Mesenteric fat pad (tissue), 1 donor: ENCODE data around the gene ZNF561. TPM values are rescaled to one million over a fixed set of nuclear protein-coding genes. Genes with fewer than 3 reads are reported as not detected.
"Not testable (repeated sequence)": the region's sequence is repeated elsewhere in the genome, so short reads cannot be mapped to it uniquely, and the experiment has no call there.

Experiments used
- DNase-seq: peaks from one replicate; pipeline ENCODE4 v3.0.0-alpha.2; 2020; ENCODE audit warnings: low spot score
- total RNA-seq: library from RNA; stranded (reverse); fragmentation: NEBNext Ultra II Directional; extraction: Animal tissue kit (Norgen Biotek cat#: 25700); gene quantifications from one replicate; pipeline ENCODE4 v1.2.1, GENCODE V29; 2021
- donor health status: DM: yes; HTN: yes; CAD: no.

The ZNF561 gene
- total RNA-seq, 1 donor from 2014 or later, result 21.3 TPM

- DNase-seq, result not testable (repeated sequence)
Observed at GRCh38 chr19:9582081-9582725, 38.8 kb downstream of the ZNF561 start.

GRCh38 chr19:9580728-9581127 lies 40.3 kb downstream of the ZNF561 start:
- no peak for DNase-seq

GRCh38 chr19:9570255-9570654 lies 50.8 kb downstream of the ZNF561 start:
- DNase-seq, result no peak

- no peak for DNase-seq
Observed at GRCh38 chr19:9566729-9567128, 54.3 kb downstream of the ZNF561 start.

- no peak for DNase-seq
Observed at GRCh38 chr19:9565900-9566705, 54.9 kb downstream of the ZNF561 start.

Other genes starting within 250 kb of the ZNF561 start
- gene ZNF266, start 185.7 kb downstream of the ZNF561 start, total RNA-seq, result 14.0 TPM
- gene ZNF560, start 122.6 kb downstream of the ZNF561 start, total RNA-seq, result 0.16 TPM
- 13.3 TPM for gene ZNF426, start 82.6 kb downstream of the ZNF561 start, total RNA-seq
- 31.5 TPM for gene ZNF121, start 36.7 kb downstream of the ZNF561 start, total RNA-seq
- gene ZNF562, start 53.9 kb upstream of the ZNF561 start, total RNA-seq, result 29.6 TPM
- gene ZNF846, start 147.5 kb upstream of the ZNF561 start, total RNA-seq, result 8.8 TPM
- gene FBXL12, start 197.8 kb upstream of the ZNF561 start, total RNA-seq, result 23.0 TPM
- 263 TPM for gene UBL5, start 206.7 kb upstream of the ZNF561 start, total RNA-seq
- 52.0 TPM for gene PIN1, start 214.1 kb upstream of the ZNF561 start, total RNA-seq